BJ (cell line): ENCODE measurements around the gene SLC6A12. TPM values are rescaled to one million over a fixed set of nuclear protein-coding genes. Genes with fewer than 3 reads are reported as not detected.

Experiments
- CTCF ChIA-PET: fragments of 350-600 bp; formaldehyde crosslinking; extraction: SDS; loops from one replicate; lab custom pipeline; 2021; ENCODE audit warnings: antibody characterized with exemption, inconsistent platforms; lab: Yijun Ruan, JAX
- POLR2A ChIA-PET: fragments of 300-600 bp; sonication (Branson Sonifier 250); formaldehyde crosslinking; extraction: SDS; loops from one replicate; lab custom pipeline; 2021; ENCODE audit warnings: antibody characterized with exemption; lab: Charles Lee
- DNase-seq: peaks from one replicate; pipeline ENCODE4 v3.0.0-alpha.2; 2011; ENCODE audit warnings: low read depth
- H3K27me3 ChIP-seq: 2 replicates; pipeline ENCODE4 v1.6.0; 2011; ENCODE audit warnings: low read length; ENCODE audit not compliant: control insufficient read depth, insufficient read depth
- H3K36me3 ChIP-seq: 2 replicates; pipeline ENCODE4 v1.5.1; 2011; ENCODE audit warnings: low read length; ENCODE audit not compliant: control insufficient read depth, insufficient read depth
- H3K4me3 ChIP-seq: 2 replicates; pipeline ENCODE4 v1.5.1; 2011; ENCODE audit warnings: low read depth, mild to moderate bottlenecking, control low read depth, low read length
- CTCF ChIP-seq: IDR thresholded peaks from 2 replicates; pipeline ENCODE4 v1.5.1; 2011; ENCODE audit warnings: low read depth, mild to moderate bottlenecking, control low read depth, inconsistent platforms, low read length, moderate library complexity; ENCODE audit not compliant: insufficient read depth
- polyA plus RNA-seq: library from polyadenylated mRNA; depleted of rRNA; stranded (reverse); fragments of >200 nt; gene quantifications from 2 replicates; pipeline ENCODE4 v1.2.3, GENCODE V29; 2011

SLC6A12 gene
- polyA plus RNA-seq, 1 experiment = not detected

GRCh38 chr12:202081-202731 is 11.8 kb downstream of the SLC6A12 start:
- no peaks in the 10 kb centered on the region for H3K36me3 ChIP-seq
- ChIA-PET CTCF (no interaction called here), POLR2A (interaction anchor here (0.6 kb wide), 1 partner anchor 696 kb away, joined by 5 read pairs; no protein-coding TSS in a partner anchor)
- no peak for DNase-seq
- H3K27me3 ChIP-seq = peaks cover 28% of the 10 kb centered on the region
- H3K4me3 ChIP-seq = no peak overlapping the region
- no peak for TF ChIP-seq CTCF

GRCh38 chr12:201361-201760 is 12.6 kb downstream of the SLC6A12 start:
- TF ChIP-seq CTCF = no peak
- ChIA-PET CTCF (interaction anchor here (1.2 to 3.9 kb wide), 2 partner anchors 11 to 15 kb away, joined by 3 to 21 read pairs; no protein-coding TSS in a partner anchor), POLR2A (no interaction called here)
- peaks cover 26% of the 10 kb centered on the region for H3K27me3 ChIP-seq
- DNase-seq = no peak
- H3K4me3 ChIP-seq = no peak overlapping the region
- H3K36me3 ChIP-seq = no peaks in the 10 kb centered on the region

GRCh38 chr12:198705-199104 is 15.3 kb downstream of the SLC6A12 start:
- TF ChIP-seq CTCF = no peak
- CTCF ChIA-PET = interaction anchor here (1.1 to 3.9 kb wide), 2 partner anchors 9 to 13 kb away, joined by 3 to 21 read pairs; no protein-coding TSS in a partner anchor
- no peak overlapping the region for H3K4me3 ChIP-seq
- no peaks in the 10 kb centered on the region for H3K36me3 ChIP-seq
- DNase-seq = no peak
- POLR2A ChIA-PET = no interaction called here
- H3K27me3 ChIP-seq = peaks cover 15% of the 10 kb centered on the region

- no peak for DNase-seq
- Histone ChIP-seq H3K27me3 (peaks cover 13% of the 10 kb centered on the region), H3K36me3 (no peaks in the 10 kb centered on the region), H3K4me3 (no peak overlapping the region)
- CTCF ChIA-PET = interaction anchor here (1.1 to 3.9 kb wide), 2 partner anchors 8 to 14 kb away, joined by 3 to 21 read pairs; no protein-coding TSS in a partner anchor
- no peak for TF ChIP-seq CTCF
- POLR2A ChIA-PET = no interaction called here
These were observed 15.9 kb downstream of the SLC6A12 start for GRCh38 chr12:197911-198695.

GRCh38 chr12:197347-197746 is 16.6 kb downstream of the SLC6A12 start:
- peaks cover 12% of the 10 kb centered on the region for H3K27me3 ChIP-seq
- H3K36me3 ChIP-seq = no peaks in the 10 kb centered on the region
- TF ChIP-seq CTCF = no peak
- no peak overlapping the region for H3K4me3 ChIP-seq
- DNase-seq = no peak
- ChIA-PET CTCF (no interaction called here), POLR2A (no interaction called here)
